ENCODE results near the gene UBR4. TPM values are rescaled to one million over a fixed set of nuclear protein-coding genes. Genes with fewer than 3 reads are reported as not detected.

The UBR4 gene
- total RNA-seq, 1 experiment from 2014 or later: 131 TPM

DNA sequence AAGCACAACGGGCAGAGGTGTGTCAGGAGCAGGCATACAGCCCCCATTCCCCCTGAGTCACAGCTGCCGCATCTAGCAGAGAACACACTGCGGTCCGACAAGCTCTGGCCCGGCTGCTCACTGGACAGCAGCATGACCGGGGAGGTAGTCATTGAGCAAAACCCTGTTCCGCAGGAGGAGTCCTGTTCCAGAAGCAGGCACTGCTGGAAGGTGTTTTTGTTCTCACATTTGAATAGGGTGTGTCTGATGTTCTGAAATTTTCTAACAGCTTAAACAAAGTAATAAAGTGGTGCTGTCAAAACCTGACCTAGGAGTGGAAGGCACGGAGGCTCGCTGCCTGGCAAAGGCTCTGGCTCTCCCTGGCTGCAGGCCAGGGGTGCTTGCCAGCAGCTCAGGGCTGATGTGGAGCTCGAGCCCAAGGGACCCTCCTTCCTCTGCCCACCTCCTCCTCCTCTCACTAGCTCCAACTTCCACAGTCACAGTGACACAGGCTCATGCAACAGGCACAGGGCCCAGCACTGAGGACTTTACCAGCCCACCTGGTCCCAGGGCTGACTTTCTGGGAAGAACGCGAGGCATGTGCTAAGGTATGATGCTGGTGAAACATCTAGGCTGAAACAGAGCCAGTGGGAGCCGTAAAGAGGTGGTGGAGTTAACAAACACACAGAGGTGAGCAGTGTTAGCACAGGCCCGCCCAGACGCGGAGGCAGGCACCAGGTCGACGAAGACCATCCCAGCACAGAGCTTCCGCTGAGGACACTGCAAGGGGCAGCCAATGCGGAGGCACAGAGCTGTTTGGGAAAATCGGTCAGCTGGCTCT lies 135.0 kb downstream of the UBR4 start:
- peaks cover 33 to 77% (median 68%) of the 10 kb centered on the region in 3 experiments; a peak in 6 of 7 replicates for H3K36me3 Mint-ChIP-seq (ENCODE audit: insufficient read depth in 1 of 3, low read depth in 3 of 3)
- TF ChIP-seq, protein P1, sequence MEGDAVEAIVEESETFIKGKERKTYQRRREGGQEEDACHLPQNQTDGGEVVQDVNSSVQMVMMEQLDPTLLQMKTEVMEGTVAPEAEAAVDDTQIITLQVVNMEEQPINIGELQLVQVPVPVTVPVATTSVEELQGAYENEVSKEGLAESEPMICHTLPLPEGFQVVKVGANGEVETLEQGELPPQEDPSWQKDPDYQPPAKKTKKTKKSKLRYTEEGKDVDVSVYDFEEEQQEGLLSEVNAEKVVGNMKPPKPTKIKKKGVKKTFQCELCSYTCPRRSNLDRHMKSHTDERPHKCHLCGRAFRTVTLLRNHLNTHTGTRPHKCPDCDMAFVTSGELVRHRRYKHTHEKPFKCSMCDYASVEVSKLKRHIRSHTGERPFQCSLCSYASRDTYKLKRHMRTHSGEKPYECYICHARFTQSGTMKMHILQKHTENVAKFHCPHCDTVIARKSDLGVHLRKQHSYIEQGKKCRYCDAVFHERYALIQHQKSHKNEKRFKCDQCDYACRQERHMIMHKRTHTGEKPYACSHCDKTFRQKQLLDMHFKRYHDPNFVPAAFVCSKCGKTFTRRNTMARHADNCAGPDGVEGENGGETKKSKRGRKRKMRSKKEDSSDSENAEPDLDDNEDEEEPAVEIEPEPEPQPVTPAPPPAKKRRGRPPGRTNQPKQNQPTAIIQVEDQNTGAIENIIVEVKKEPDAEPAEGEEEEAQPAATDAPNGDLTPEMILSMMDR (conservative IDR thresholded peaks at IDR 0.05): no peak

More for the DNA sequence above, 135.0 kb downstream of the UBR4 start:
- Histone ChIP-seq H4K5ac (ENCODE audit: insufficient read length, low read depth, low read length) (no peak overlapping the region), H2AK5ac (ENCODE audit: insufficient read length, low read length) (no peak overlapping the region), H3K23ac (ENCODE audit: insufficient read length, low read depth, low read length) (no peak overlapping the region), H3K27ac (ENCODE audit: insufficient read length, low read depth, low read length) (no peak overlapping the region), H2AFZ (ENCODE audit: low read length) (no peak overlapping the region), H2BK20ac (ENCODE audit: low read depth, low read length, poor library complexity, severe bottlenecking) (no peak overlapping the region), H2BK5ac (ENCODE audit: insufficient read length, low read length) (no peak overlapping the region), H4K20me1 (ENCODE audit: control insufficient read depth, insufficient read depth, insufficient read length) (no peaks in the 10 kb centered on the region), H3K27me3 (ENCODE audit: insufficient read depth, low read length) (no peaks in the 10 kb centered on the region), H3K4ac (ENCODE audit: low read depth, low read length) (no peak overlapping the region), H3K56ac (ENCODE audit: insufficient read length, low read depth, low read length) (no peak overlapping the region), H2BK15ac (ENCODE audit: low read depth, low read length) (no peak overlapping the region), H3K4me1 (ENCODE audit: insufficient read depth, low read length) (no peaks in the 10 kb centered on the region), H3K79me1 (ENCODE audit: insufficient read depth, low read depth, low read length, poor library complexity, severe bottlenecking) (no peaks in the 10 kb centered on the region), H3K9ac (ENCODE audit: extremely low read depth, insufficient read length, low read length) (no peak overlapping the region), H4K8ac (replicated peaks; ENCODE audit: insufficient read length, low read depth, low read length) (no peak overlapping the region), H3T11ph (ENCODE audit: low read length) (no peak overlapping the region), H3K18ac (ENCODE audit: insufficient read length, low read depth, low read length) (no peak overlapping the region), H3K9me3 (ENCODE audit: control insufficient read depth, low read depth, low read length) (no peaks in the 10 kb centered on the region), H3K14ac (ENCODE audit: insufficient read depth, low read length) (no peak overlapping the region), H2BK120ac (ENCODE audit: low read depth, low read length, poor library complexity, severe bottlenecking) (no peak overlapping the region), H2BK12ac (ENCODE audit: insufficient read length, low read depth, low read length) (no peak overlapping the region), H3K79me2 (ENCODE audit: insufficient read depth, low read length) (no peaks in the 10 kb centered on the region), H3K23me2 (ENCODE audit: insufficient read length, low read depth, low read length, poor library complexity, severe bottlenecking) (no peaks in the 10 kb centered on the region), H4K91ac (ENCODE audit: insufficient read length, low read depth, low read length) (no peak overlapping the region), H3K4me2 (ENCODE audit: insufficient read depth, insufficient read length, low read length) (no peak overlapping the region)
- DNase-seq: no peak
- H3K27me3 Mint-ChIP-seq (ENCODE audit: low read depth): no peaks in the 10 kb centered on the region; the same call in 1 of the 2 replicates
- H3K27ac Mint-ChIP-seq: no peak overlapping the region
- H3K9me3 Mint-ChIP-seq: no peaks in the 10 kb centered on the region
- no CpG with 5 or more reads among the region's 21 CpGs for WGBS (ENCODE audit: extremely low coverage, insufficient read length, low lambda C conversion rate)
- H3K4me3 Mint-ChIP-seq: no peak overlapping the region
- peaks cover 14 to 17% of the 10 kb centered on the region in 2 experiments for H3K4me1 Mint-ChIP-seq
